HG03060 (cell line): ENCODE data around the gene SLC35F2.
A peak's percentile ranks its signal among the peaks of the same experiment; 100 is the strongest.
"Not testable (repeated sequence)": the region's sequence is repeated elsewhere in the genome, so short reads cannot be mapped to it uniquely, and the experiment has no call there.

ENCODE experiments used
- ATAC-seq: cut with Tn5 transposase; IDR thresholded peaks from one replicate; pipeline ENCODE4 v1.9.1; 2021; ENCODE audit warnings: low read depth, moderate number of reproducible peaks; ENCODE audit not compliant: unreplicated experiment

SLC35F2 gene

DNA sequence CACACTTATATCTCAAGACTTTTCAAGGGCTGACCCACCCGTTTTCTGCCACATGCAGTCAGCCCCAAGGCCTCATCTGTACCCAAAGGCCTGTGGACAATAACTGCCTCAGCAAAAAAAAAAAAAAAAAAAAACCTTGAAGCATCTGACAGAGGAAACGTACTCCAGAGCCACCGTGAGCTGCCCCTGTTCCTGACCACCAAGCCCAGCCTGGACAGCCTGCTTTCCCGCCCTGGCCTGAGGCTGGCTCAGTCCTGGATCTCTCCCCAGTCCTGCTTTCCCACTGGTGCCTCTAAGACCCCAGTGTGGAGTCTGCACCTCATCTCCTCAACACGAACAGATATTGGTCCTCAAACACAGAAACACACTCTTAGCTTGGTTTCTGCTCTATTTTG, 66.5 kb downstream of the SLC35F2 start:
- ATAC-seq: no peak

DNA sequence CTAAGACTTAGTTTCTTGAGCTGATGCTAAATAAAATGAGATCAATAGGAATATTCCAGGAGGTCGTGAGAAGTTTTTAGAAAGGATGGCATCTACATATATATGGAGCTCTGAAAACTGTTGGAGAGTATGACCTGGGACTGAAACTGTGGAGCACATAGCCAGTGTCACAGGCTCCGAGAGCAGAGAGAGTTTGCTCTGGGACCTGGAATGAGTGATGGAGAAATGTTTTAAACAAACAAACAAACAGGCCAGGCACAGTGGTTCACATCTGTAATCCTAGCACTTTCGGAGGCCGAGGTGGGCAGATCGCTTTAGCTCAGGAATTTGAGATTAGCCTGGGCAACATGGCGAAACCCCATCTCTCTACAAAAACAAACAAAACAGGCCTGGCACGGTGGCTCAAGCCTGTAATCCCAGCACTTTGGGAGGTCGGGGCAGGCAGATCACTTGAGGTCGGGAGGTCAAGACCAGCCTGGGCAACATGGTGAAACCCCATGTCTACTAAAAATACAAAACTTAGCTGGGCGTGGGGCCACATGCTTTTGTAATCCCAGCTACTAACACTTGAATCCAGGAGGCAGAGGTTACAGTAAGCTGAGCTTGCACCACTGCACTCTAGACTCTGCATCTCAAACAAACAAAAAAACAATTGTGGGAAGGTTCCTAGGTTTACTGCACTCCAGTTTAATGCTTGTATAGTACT, 67.1 kb downstream of the SLC35F2 start:
- no peak for ATAC-seq

DNA sequence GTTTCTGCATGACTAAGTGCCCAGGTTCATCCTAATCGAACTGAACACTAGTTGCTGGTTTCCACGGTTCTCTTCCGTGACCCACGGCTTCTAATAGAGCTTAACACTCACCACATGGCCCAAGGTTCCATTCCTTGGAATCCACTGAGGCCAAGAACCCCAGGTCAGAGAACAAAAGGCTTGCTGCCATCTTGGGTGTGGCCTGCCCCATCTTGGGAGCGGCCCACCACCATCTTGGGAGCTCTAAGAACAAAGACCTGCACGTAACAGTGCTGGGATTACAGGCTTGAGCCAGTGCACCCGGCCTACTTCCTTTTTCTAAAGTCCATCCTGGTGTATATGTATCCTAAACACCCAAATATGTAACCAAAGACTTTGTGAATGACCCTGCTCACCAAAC, 68.8 kb downstream of the SLC35F2 start:
- no peak for ATAC-seq

DNA sequence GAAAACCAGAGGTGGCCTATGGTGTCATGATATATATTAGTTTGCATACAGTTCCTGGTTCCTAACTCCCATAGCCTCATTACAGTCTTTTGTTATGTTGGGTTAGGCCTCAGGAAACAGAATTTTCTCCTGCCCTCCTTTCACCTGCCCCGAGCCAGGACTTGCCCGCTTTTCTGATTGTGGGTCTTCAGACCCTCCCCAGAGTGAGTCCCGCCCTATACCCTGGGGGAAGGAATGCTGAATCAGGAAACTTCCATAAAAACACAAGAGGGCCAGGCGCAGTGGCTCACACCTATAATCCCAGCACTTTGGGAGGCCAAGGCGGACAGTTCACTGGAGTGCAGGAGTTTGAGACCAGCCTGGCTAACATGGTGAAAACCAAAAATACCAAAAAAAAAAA, 70.9 kb downstream of the SLC35F2 start:
- no peak for ATAC-seq

DNA sequence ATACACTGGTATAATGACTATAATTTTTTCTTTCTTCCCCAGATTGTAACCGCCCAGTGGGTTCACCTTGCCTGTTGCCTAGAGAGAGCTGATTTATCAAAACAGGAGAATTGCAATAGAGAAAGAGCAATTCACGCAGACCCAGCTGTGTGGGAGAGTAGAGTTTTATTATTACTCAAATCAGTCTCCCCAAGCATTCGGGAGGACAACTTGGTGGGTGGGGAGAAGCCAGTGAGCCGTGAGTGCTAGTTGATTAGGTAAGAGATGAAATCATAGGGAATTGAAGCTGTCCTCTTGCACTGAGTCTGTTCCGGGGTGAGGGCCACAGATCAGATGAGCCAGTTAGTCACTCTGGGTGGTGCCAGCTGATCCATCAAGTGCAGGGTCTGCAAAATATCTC, 73.2 kb downstream of the SLC35F2 start:
- no peak for ATAC-seq

DNA sequence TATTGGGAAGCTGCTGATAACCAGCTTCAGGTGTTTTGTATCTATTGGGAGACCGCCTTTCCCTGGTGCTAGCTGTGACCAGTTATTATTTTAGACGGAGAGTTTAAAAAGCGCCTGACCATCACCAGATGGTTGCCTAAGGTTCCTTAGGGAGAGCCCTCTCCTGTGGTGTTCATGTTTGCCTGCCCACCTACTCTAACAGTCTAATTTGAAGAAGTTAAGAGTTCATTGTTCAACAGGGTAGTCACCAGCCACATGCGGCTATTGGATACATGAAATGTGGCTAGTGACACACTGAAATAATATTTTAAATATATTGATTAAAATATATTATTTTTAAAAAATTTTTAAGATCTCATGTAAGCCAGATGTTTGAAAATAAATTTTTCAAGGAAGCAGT, 75.5 kb downstream of the SLC35F2 start:
- no peak for ATAC-seq

DNA sequence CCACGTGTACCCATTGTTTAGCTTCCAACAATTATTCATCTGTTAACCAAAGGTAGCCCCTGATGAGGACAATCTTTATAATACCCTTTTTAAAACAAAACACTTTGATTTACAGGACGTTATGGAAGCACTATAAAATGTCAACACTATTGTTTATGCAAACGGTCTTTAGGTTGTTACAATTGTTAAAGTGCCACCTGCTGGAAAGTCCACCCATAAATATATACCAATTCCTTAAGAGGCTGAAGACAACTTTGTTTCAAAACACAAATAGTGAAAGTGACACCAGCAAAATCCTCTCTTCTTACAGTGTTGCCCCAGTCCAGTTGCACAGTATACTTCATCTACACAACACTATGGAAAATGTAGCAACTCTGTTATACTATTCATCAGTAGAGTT, 77.8 kb downstream of the SLC35F2 start:
- ATAC-seq: no peak

DNA sequence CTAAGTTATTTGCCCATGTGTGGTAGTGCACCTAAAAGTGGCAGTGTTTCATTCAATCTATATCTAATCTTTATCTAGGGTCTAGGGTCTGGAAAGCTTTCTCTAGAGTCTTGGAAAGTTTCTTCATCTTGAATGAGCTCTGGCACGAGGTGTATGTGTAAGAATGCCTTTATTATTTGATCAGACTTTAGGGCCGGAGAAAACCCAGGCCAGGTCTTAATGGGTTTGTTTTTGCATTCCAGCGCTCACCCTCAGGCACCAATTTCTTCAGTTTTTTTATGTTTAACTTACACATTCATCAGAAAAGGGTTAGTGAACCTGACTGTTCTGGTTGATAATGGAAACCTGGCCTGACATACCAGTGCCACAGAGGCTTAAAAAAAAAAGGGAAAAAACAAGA, 78.5 kb downstream of the SLC35F2 start:
- ATAC-seq: no peak

DNA sequence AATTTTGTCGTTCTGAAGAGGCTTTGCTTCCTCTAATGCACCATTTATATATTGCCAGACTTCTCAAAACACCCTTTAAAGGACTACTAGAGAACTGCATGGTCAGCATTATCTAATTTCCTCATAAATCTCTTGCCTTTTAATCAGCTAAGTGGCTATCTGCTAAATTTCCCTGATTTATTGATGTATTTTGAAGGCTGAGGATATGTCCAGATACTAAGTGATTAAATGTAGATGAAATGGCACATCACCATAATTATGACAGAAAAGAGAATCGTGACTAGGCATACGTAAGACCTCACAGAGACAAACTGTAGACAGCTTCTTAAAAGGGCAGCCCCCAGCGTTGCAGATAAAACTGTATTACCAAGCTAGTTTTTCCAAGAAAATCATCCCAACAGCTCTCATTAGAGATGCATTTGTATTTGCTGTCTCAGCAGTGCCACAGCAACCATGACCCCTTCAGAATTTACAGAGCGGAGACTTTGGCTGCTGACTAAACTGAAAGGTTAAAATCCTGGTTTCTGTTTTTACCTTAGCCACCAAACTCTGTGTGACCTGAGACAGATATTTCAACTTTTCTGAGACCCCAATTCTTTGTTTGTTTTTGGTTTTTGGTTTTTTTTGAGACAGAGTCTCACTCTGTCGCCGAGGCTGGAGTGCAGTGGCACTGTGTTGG, 79.6 kb downstream of the SLC35F2 start:
- no peak for ATAC-seq

DNA sequence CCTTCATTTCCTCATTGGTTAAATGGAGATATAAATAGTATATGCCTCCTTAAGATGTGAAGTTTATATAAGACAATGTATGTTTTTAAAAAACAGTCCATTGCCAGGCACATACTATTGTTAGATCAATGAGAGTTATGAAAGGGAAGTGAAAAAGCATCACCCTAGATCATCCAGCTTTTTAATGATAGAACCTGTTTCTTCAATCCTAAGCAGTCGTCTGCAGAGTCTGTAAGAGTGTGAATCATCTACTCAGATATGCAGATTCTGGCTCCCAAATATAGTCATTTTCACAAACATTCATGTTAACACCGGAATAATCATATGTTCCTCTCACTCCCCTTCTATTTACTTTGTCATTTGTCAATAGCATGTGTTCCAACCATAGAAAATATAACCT, 81.5 kb downstream of the SLC35F2 start:
- ATAC-seq: no peak

DNA sequence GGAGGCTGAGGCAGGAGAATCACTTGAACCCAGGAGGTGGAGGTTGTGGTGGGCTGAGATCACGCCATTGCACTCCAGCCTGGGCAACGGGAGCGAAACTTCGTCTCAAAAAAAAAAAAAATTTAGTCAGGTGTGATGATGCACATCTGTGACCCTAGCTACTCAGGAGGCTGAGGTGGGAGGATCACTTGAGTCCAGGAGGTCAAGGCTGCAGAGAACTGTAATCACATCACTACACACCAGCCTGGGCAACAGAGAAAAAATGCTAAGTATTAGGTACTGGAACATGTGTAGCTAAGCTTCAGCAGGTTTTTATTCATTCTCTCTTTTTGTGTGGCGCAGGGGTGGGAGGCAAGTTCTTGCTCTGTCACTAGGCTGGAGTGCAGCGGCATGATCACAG, 82.5 kb downstream of the SLC35F2 start:
- ATAC-seq: no peak

DNA sequence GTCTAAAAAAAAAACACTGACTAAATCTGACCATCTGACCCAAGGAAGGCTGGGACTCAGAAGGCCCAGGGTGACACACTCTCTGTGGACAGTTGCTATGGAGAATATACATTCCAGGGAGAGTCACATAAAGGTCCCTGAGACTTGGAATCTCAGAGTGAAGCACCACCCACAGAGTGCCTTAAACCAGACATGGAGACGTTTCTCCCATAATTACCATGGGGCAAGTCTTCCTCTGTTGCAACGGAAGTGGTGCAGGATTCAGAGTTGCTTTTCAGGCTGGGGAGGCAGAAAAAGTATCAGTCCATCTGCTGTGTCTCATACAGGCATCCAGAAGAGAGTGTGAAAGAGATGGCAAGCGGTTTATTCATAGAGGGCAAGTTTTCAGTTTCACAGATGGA, 88.0 kb downstream of the SLC35F2 start:
- ATAC-seq: peak; percentile 6

DNA sequence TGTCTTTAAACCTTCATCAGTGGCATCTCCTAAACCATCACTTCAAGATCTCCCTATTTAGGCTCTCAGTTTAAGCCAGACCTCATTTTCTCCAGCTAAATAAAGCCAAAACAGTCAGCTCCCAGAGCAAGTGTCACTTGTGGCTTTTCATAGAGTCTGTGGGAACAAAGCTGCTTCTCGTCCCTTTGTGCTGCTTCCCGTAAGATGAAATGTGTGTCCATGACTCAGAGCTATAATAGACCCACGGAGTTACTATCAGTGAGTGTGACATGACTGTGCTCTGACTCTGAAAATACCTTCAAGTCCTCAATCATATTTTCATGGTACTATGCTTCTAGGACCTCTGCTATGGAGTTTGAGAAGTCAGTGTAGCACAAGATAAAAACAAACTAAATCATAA, 89.4 kb downstream of the SLC35F2 start:
- no peak for ATAC-seq

DNA sequence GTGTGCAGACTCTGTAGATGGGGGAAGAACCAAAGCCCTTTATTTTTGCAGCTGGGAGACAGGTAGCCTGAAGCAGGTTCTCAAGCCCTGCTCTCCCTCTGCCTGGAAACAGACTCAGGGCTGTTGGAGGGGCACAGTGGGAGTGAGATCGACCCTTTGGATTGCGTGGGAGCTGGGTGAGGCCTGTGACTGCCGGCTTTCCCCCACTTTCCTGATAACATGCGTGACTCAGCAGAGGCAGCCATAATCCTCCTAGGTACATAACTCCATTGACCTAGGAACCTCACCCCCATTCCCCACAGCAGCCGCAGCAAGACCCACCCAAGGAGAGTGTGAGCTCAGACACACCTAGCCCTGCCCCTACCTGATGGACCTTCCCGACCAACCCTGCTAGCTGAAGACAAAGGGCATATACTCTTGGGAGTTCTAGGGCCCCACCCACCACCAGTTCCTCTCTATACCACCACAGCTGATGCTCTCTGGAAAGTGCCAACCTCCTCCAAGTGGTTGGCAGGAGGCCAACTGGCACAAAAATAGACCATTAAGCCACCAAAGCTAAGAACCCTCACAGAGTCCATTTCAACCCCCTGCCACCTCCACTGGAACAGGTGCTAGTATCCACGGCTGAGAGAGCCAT, 99.8 kb downstream of the SLC35F2 start:
- ATAC-seq: not testable (repeated sequence)

DNA sequence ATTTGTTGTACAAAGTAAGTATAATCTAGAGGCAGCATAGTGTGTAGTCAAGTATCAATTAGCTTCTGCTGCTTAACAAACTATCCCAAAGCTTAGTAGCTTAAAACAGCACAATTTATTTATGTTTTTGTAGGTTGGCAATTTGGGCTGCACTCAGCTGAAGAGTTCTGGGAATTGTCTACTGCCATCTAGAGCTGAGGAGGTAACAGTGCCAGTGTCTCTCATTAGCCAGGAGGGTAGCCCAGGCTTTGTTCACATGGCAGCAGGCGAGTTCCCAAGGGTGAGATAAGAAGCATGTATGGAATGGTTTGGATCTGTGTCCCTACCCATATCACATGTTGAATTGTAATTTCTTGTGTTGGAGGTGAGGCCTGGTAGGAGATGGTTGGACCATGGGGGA, 100.9 kb downstream of the SLC35F2 start:
- no peak for ATAC-seq

DNA sequence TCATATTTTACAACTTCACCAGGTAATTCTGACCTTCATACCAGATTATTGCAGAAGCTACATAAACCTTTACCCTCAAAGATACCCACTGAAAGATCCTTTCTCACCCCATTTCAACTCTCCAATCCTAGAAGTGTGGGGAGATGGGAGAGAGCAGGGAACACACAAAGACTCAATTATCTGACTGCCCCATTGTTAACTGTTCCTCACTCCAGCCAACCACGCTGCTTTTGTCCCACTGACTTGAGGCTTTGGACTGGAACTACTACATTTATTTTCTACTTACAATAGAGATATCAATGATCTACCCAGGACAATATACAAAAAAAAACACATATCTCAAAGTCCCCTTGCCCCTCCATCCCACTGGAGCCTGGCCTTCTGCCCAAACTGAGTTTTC, 102.0 kb downstream of the SLC35F2 start:
- no peak for ATAC-seq

DNA sequence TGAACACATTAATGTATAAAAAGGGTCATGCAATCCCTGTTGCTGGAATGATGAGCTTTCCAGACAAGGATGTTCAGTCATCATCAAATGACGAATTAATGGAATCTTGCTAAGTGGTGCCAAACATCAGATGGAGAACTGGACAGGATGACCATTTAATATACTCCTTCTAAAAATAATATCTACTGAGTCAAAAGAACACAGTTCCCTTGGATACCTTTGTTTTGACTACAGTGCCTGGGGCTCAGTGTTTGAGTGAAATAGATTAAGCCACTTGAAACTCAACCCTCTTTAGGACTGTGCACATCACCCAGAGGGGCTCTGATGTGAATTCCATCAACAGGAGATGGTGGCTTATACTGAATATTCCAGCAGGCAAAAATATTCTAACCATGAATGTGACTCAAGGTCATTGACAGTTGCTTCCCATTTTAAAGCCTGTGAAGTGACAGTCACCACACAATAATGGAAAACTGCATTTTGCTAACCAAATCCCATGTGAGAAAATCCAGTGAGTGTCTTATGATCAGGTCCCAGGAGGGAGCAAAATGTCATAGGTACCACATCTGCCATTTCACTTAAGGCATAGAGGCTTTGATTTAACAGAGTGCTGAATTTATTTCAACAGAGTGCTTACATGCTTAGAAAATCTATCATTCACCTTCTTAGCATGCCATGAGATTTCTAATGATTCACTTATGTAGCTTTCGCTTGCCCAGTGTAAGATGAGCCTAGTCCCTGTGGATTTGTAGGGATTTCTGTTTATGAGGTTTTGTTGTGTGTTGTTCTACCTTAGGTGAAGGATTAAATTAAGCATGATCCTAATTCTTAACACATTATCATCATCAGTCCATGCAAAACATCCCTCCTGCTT, 105.4 kb downstream of the SLC35F2 start:
- no peak for ATAC-seq

DNA sequence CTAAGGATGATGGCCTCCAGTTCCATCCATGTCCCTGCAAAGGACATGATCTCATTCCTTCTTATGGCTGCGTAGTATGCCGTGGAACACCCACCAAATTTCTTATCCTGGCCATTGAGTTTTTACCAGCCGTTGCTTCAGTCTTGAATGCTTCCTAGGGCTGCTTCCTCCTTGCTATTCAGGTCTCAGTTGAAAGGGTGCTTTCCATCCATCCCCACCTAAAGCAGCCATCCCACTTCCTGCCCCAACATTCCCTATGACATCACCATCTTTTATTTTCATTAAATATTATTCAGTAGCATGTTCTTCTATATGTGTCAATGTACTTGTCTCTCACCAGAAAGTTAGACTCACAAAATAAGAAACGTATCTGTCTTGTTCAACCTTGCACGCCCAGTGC, 106.1 kb downstream of the SLC35F2 start:
- ATAC-seq: no peak

DNA sequence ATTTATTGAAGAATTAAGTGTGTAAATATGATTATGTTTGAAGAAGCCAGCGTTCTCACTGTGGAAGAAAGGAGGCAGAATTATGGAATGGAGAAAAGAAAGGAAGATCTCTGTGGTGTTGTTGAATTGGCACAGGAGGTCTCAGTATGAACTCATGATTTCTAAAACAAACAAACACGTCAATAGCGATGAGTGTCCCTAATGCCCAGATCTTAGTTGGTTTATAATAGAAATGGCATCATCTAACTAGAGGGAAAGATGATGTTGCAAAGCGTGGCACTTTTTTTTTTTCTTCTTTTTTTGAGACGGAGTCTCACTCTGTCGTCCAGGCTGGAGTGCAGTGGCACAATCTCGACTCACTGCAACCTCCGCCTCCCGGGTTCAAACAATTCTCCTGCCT, 107.5 kb downstream of the SLC35F2 start:
- ATAC-seq: no peak

DNA sequence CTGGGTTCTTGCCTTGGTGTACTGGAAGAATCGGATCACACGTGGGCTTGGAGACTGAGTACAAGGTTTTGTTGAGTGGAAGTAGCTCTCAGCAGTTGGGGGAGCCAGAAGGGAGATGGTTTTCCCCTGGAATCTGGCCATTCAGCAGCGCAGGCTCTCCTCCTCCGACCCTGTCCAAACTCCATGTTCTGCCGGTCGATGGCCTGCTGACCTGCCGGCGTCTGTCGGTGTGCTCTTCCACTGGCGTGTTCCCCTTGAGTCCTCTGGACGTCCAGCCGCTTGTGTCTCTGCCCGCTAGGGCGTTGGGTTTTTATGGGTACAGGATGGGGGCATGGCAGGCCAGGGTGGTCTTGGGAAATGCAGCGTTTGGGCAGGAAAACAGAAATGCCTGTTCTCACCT, 108.3 kb downstream of the SLC35F2 start:
- no peak for ATAC-seq

DNA sequence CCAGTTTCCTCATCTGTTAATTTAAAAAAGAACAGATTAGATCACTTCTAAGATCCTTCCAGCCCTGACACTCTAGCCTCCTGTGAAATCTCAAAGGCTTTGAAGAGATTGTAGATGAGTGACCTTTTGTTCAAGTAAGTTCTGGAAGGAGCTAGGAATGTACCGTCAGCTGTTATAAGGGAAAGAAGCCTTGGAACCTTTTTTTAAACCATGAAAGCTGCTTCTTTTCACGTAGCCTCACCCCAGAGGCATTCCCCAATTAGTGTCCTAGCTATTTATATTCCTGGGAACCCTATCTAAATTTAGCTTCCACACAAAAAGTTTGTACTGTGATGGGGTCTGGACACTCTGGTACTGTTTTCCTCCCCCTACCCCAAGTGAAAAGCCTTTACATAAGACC, 111.0 kb downstream of the SLC35F2 start:
- no peak for ATAC-seq
